Measurements from ENCODE around the gene ARHGAP26. TPM values are rescaled to one million over a fixed set of nuclear protein-coding genes. Genes with fewer than 3 reads are reported as not detected.

ARHGAP26 gene
- total RNA-seq, 1 experiment from 2014 or later = 54.3 TPM

DNA sequence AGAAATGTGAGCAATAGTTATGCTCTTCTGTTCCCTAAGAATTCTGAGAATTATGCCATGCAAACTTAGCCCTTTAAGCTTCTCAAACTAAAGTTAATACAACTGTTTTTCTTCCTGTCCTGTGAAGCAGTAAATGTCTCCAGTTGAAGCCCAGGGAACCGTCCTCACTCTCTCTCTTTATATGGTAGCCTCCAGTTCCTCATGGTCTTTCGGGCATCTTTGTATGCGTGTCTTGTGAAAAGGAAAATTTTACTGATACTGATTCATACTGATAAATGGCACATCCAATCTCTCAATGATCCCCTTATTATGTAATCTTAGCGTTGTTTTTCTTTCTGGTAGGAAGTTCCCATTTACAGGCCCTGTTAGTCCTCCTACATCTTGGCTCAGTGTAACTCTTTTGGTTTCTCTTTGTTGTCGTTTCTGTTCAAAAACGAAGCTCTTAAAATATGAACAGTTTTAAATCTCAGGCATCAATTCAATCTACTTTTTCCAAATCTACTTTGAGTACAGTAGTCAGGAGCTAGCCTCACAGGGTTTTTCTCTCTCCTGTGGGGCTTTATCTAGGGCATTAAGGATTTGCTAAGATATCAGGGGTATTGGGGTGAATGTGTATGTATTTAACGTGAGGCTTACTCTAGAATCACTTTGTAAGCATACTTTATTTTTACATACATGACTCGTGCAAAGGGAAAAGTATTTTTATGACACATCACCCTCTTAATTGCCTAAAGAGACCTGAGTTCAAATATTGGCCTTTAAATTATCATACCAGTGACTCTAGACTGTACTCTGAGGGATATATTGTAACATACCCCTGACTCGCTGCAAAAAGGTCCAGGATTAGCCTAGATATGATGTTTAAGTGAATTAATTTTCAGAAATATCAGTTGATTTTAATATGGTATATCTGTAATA lies 375.3 kb downstream of the ARHGAP26 start:
- intact Hi-C loops (cut with micrococcal nuclease) = loop anchor here (10.0 kb wide), 1 partner anchor 349 kb away; no protein-coding TSS in a partner anchor
- no TSS peak for BruUV-seq (replicated peaks)
- H3K27me3 Mint-ChIP-seq (ENCODE audit: insufficient read depth, unreplicated experiment) = no peaks in the 10 kb centered on the region
- peaks cover 7% of the 10 kb centered on the region for H3K9me3 Mint-ChIP-seq (ENCODE audit: unreplicated experiment)
- peaks cover 78% of the 10 kb centered on the region for H3K4me1 Mint-ChIP-seq (ENCODE audit: insufficient read depth, unreplicated experiment)
- peaks cover 16% of the 10 kb centered on the region for H3K36me3 Mint-ChIP-seq (ENCODE audit: insufficient read depth, unreplicated experiment)
- DNase-seq (ENCODE audit: unreplicated experiment) = no peak
- H3K4me3 Mint-ChIP-seq (ENCODE audit: unreplicated experiment) = no peak overlapping the region
- ChIA-PET POLR2A (interaction anchor here (0.7 to 4.4 kb wide), 12 partner anchors 9 to 256 kb away, joined by 3 to 44 read pairs (median 4); no protein-coding TSS in a partner anchor), CTCF (interaction anchor here (0.5 to 1.5 kb wide), 5 partner anchors 11 to 223 kb away, joined by 3 to 5 read pairs (median 4); no protein-coding TSS in a partner anchor)
- TF ChIP-seq, protein P1, sequence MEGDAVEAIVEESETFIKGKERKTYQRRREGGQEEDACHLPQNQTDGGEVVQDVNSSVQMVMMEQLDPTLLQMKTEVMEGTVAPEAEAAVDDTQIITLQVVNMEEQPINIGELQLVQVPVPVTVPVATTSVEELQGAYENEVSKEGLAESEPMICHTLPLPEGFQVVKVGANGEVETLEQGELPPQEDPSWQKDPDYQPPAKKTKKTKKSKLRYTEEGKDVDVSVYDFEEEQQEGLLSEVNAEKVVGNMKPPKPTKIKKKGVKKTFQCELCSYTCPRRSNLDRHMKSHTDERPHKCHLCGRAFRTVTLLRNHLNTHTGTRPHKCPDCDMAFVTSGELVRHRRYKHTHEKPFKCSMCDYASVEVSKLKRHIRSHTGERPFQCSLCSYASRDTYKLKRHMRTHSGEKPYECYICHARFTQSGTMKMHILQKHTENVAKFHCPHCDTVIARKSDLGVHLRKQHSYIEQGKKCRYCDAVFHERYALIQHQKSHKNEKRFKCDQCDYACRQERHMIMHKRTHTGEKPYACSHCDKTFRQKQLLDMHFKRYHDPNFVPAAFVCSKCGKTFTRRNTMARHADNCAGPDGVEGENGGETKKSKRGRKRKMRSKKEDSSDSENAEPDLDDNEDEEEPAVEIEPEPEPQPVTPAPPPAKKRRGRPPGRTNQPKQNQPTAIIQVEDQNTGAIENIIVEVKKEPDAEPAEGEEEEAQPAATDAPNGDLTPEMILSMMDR (IDR thresholded peaks at IDR 0.05; ENCODE audit: unreplicated experiment) = no peak
- H3K27ac Mint-ChIP-seq (ENCODE audit: low read depth, unreplicated experiment) = peak overlapping the region; percentile 91

DNA sequence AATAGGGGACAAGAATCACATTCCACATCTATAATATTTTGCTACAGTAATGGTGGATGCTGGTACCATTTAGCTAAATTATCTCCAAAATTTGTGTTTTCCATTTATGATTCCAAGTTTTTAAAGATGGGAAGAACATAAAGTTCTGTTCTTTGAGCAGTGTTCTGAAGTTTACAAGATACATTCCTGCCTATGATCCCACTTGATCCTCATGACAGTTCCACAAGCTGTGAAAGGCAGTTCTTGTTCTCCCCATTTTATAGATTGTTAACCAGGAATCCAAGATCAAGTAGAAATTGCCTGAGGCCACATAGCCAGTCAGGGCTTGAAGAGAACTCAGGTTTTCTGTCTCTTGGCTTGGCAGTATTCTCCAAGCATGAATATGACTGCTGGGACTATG lies 376.0 kb downstream of the ARHGAP26 start:
- DNase-seq (ENCODE audit: unreplicated experiment) = no peak
- intact Hi-C loops (cut with micrococcal nuclease) = loop anchor here (10.0 kb wide), 1 partner anchor 349 kb away; no protein-coding TSS in a partner anchor
- CTCF ChIA-PET = interaction anchor here (0.5 to 1.5 kb wide), 5 partner anchors 10 to 223 kb away, joined by 3 to 5 read pairs (median 4); no protein-coding TSS in a partner anchor
- no TSS peak for BruUV-seq (replicated peaks)
- Mint-ChIP-seq H3K4me1 (ENCODE audit: insufficient read depth, unreplicated experiment) (peaks cover 73% of the 10 kb centered on the region), H3K9me3 (ENCODE audit: unreplicated experiment) (peaks cover 7% of the 10 kb centered on the region), H3K27ac (ENCODE audit: low read depth, unreplicated experiment) (peak overlapping the region; percentile 91), H3K27me3 (ENCODE audit: insufficient read depth, unreplicated experiment) (no peaks in the 10 kb centered on the region), H3K4me3 (ENCODE audit: unreplicated experiment) (no peak overlapping the region), H3K36me3 (ENCODE audit: insufficient read depth, unreplicated experiment) (peaks cover 16% of the 10 kb centered on the region)
- POLR2A ChIA-PET = interaction anchor here (0.6 to 4.4 kb wide), 15 partner anchors 9 to 255 kb away, joined by 3 to 44 read pairs (median 4); no protein-coding TSS in a partner anchor
- TF ChIP-seq, protein P1 (IDR thresholded peaks at IDR 0.05; ENCODE audit: unreplicated experiment) = no peak

DNA sequence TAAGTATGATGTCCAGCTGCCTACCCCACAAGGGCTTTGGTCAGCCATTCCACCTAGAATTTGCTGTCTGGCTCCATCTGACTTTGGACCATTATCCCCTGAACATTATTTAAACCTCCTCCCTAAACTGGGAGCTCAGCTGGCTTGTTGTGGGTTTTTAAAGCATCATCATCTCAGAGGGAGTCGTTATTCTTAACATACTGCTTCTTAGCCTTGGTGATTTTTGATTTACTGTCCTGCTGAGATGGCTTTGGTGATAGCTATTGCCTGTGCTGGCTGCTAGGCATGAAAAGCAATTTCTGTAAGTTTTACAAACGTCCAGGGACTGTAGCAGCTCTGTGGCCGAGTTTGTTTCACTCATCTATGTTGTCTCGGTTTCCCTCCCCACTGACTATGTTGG lies 377.2 kb downstream of the ARHGAP26 start:
- DNase-seq (ENCODE audit: unreplicated experiment) = no peak
- H3K27me3 Mint-ChIP-seq (ENCODE audit: insufficient read depth, unreplicated experiment) = no peaks in the 10 kb centered on the region
- CTCF ChIA-PET = interaction anchor here (0.7 kb wide), 2 partner anchors 25 to 836 kb away, joined by 3 read pairs; no protein-coding TSS in a partner anchor
- H3K9me3 Mint-ChIP-seq (ENCODE audit: unreplicated experiment) = peaks cover 15% of the 10 kb centered on the region
- TF ChIP-seq, protein P1 (IDR thresholded peaks at IDR 0.05; ENCODE audit: unreplicated experiment) = no peak
- peaks cover 64% of the 10 kb centered on the region for H3K4me1 Mint-ChIP-seq (ENCODE audit: insufficient read depth, unreplicated experiment)
- POLR2A ChIA-PET = interaction anchor here (0.6 to 3.0 kb wide), 9 partner anchors 14 to 247 kb away, joined by 3 to 15 read pairs (median 4); no protein-coding TSS in a partner anchor
- no peak overlapping the region for H3K4me3 Mint-ChIP-seq (ENCODE audit: unreplicated experiment)
- H3K27ac Mint-ChIP-seq (ENCODE audit: low read depth, unreplicated experiment) = peak overlapping the region; percentile 96
- intact Hi-C loops (cut with micrococcal nuclease) = loop anchor here (10.0 kb wide), 1 partner anchor 347 kb away; no protein-coding TSS in a partner anchor
- peaks cover 20% of the 10 kb centered on the region for H3K36me3 Mint-ChIP-seq (ENCODE audit: insufficient read depth, unreplicated experiment)
- BruUV-seq (replicated peaks) = no TSS peak

DNA sequence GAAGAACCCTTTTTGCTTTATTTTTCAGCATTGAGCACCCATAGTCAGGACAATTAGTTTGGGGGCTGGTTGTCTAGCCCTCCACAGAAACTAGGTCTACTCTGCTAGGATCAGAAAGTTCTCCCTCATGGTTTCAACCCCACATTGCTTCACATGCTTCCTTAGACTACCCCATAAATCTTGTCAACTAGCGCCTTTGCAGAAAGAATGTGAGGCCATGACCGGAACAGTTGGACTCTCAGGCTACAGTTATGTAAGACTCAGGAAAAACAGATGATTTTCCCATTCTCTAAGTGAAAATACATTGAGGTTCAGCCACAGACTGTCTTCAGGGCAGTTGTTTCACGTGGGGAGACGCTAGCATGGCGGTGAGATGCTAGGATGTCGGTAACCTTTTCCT lies 377.7 kb downstream of the ARHGAP26 start:
- CTCF ChIA-PET = no interaction called here
- Mint-ChIP-seq H3K4me3 (ENCODE audit: unreplicated experiment) (no peak overlapping the region), H3K4me1 (ENCODE audit: insufficient read depth, unreplicated experiment) (peaks cover 60% of the 10 kb centered on the region), H3K27ac (ENCODE audit: low read depth, unreplicated experiment) (peak overlapping the region; percentile 96), H3K36me3 (ENCODE audit: insufficient read depth, unreplicated experiment) (peaks cover 20% of the 10 kb centered on the region), H3K27me3 (ENCODE audit: insufficient read depth, unreplicated experiment) (no peaks in the 10 kb centered on the region), H3K9me3 (ENCODE audit: unreplicated experiment) (peaks cover 15% of the 10 kb centered on the region)
- DNase-seq (ENCODE audit: unreplicated experiment) = no peak
- TF ChIP-seq, protein P1 (IDR thresholded peaks at IDR 0.05; ENCODE audit: unreplicated experiment) = no peak
- intact Hi-C loops (cut with micrococcal nuclease) = loop anchor here (10.0 kb wide), 1 partner anchor 347 kb away; no protein-coding TSS in a partner anchor
- no TSS peak for BruUV-seq (replicated peaks)
- POLR2A ChIA-PET = interaction anchor here (1.0 to 3.0 kb wide), 10 partner anchors 8 to 252 kb away, joined by 3 to 14 read pairs (median 5); no protein-coding TSS in a partner anchor

Measured in MCF 10A (cell line).